GM12891 (cell line): ENCODE results near the gene ZNF8.

Source experiments
- POLR2A ChIP-seq: IDR thresholded peaks from 2 replicates; pipeline ENCODE4 v1.6.1; 2011; ENCODE audit warnings: low read depth, low read length, control low read depth
- POLR2AphosphoS5 ChIP-seq: IDR thresholded peaks from 2 replicates; pipeline ENCODE4 v1.6.1; 2011; ENCODE audit warnings: low read depth, low read length, control low read depth

- TF ChIP-seq POLR2A, result no peak
- no peak for TF ChIP-seq POLR2AphosphoS5
Measured at GRCh38 chr19:58349590-58349989, 70.8 kb downstream of the ZNF8 start.
